AG09319 (cell line): ENCODE measurements around the gene FAM187B.

ENCODE experiments used
- DNase-seq: peaks from one replicate; pipeline ENCODE4 v3.0.0-alpha.2; 2010; ENCODE audit warnings: low read depth; ENCODE audit errors: extremely low read depth
- CTCF ChIP-seq: IDR thresholded peaks from 2 replicates; pipeline ENCODE4 v1.5.1; 2011; ENCODE audit warnings: low read depth, mild to moderate bottlenecking, inconsistent platforms, low read length, moderate library complexity

The FAM187B gene

GRCh38 chr19:35257113-35257461, 28.5 kb upstream of the FAM187B start:
- TF ChIP-seq CTCF, result no peak
- DNase-seq, result no peak

GRCh38 chr19:35256566-35256965, 28.0 kb upstream of the FAM187B start:
- TF ChIP-seq CTCF, result no peak

GRCh38 chr19:35254341-35255297, 26.1 kb upstream of the FAM187B start:
- DNase-seq, result no peak
- TF ChIP-seq CTCF, result no peak

More at GRCh38 chr19:35256566-35256965, 28.0 kb upstream of the FAM187B start:
- DNase-seq, result no peak

- no peak for TF ChIP-seq CTCF
- no peak for DNase-seq
Measured at GRCh38 chr19:35253316-35254286, 25.1 kb upstream of the FAM187B start.

GRCh38 chr19:35251456-35251855, 22.9 kb upstream of the FAM187B start:
- no peak for TF ChIP-seq CTCF
- DNase-seq, result no peak

GRCh38 chr19:35249848-35250711, 21.5 kb upstream of the FAM187B start:
- DNase-seq, result no peak
- TF ChIP-seq CTCF, result no peak
